Panc1 (cell line): ENCODE measurements around the gene LRMDA.

ENCODE experiments used
- SIN3A ChIP-seq: IDR thresholded peaks from 2 replicates; pipeline ENCODE4 v1.6.1; 2012; ENCODE audit warnings: low read depth, mild to moderate bottlenecking, low read length, moderate library complexity, borderline replicate concordance; ENCODE audit not compliant: insufficient read depth
- TF ChIP-seq, protein P1 (sequence below): fragments of 450-650 bp; IDR thresholded peaks from 2 replicates; pipeline ENCODE4 v1.5.1; 2017; ENCODE audit warnings: mild to moderate bottlenecking
- TF ChIP-seq, protein P2 (sequence below), 2 experiments: IDR thresholded peaks; 2 replicates each; pipeline ENCODE4 v1.6.1; 2011 to 2012; ENCODE audit warnings: low read depth in 2 of 2, control low read depth in 1 of 2, low read length in 1 of 2, mild to moderate bottlenecking in 1 of 2, moderate library complexity in 1 of 2; ENCODE audit not compliant: insufficient read depth in 1 of 2

DNA sequence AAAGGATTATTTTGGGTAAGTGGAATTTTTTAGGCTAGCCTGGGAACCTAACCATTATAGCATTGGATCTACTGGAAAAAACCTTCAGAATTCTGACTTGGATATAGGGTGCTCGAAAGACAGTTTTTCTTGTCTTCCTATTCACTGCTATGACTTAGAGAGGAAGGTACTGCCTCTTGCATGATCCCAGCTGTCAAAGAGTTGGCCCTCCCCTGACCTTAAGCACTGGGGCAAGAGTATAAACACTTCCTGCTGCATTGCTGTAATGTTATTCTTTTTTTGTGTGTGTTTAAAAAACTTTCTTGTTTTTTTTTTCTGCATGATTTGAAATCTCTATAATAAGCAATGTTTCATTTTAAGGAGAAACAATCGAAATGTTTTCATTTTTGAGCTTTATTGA lies 113.0 kb downstream of the LRMDA start:
- no peak for TF ChIP-seq SIN3A
- TF ChIP-seq, protein P1, sequence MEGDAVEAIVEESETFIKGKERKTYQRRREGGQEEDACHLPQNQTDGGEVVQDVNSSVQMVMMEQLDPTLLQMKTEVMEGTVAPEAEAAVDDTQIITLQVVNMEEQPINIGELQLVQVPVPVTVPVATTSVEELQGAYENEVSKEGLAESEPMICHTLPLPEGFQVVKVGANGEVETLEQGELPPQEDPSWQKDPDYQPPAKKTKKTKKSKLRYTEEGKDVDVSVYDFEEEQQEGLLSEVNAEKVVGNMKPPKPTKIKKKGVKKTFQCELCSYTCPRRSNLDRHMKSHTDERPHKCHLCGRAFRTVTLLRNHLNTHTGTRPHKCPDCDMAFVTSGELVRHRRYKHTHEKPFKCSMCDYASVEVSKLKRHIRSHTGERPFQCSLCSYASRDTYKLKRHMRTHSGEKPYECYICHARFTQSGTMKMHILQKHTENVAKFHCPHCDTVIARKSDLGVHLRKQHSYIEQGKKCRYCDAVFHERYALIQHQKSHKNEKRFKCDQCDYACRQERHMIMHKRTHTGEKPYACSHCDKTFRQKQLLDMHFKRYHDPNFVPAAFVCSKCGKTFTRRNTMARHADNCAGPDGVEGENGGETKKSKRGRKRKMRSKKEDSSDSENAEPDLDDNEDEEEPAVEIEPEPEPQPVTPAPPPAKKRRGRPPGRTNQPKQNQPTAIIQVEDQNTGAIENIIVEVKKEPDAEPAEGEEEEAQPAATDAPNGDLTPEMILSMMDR = no peak
- TF ChIP-seq, protein P2, sequence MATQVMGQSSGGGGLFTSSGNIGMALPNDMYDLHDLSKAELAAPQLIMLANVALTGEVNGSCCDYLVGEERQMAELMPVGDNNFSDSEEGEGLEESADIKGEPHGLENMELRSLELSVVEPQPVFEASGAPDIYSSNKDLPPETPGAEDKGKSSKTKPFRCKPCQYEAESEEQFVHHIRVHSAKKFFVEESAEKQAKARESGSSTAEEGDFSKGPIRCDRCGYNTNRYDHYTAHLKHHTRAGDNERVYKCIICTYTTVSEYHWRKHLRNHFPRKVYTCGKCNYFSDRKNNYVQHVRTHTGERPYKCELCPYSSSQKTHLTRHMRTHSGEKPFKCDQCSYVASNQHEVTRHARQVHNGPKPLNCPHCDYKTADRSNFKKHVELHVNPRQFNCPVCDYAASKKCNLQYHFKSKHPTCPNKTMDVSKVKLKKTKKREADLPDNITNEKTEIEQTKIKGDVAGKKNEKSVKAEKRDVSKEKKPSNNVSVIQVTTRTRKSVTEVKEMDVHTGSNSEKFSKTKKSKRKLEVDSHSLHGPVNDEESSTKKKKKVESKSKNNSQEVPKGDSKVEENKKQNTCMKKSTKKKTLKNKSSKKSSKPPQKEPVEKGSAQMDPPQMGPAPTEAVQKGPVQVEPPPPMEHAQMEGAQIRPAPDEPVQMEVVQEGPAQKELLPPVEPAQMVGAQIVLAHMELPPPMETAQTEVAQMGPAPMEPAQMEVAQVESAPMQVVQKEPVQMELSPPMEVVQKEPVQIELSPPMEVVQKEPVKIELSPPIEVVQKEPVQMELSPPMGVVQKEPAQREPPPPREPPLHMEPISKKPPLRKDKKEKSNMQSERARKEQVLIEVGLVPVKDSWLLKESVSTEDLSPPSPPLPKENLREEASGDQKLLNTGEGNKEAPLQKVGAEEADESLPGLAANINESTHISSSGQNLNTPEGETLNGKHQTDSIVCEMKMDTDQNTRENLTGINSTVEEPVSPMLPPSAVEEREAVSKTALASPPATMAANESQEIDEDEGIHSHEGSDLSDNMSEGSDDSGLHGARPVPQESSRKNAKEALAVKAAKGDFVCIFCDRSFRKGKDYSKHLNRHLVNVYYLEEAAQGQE (IDR thresholded peaks at IDR 0.05; ENCODE audit: insufficient read depth in 1 of 2, low read depth in 2 of 2, low read length in 1 of 2) = no peak
